PC-9 (cell line): ENCODE measurements around the gene RFX2. TPM values are rescaled to one million over a fixed set of nuclear protein-coding genes. Genes with fewer than 3 reads are reported as not detected.

Experiments
- BruUV-seq: library from RNA; stranded (reverse); fragments of 400-500 nt; replicated peaks from 2 replicates; lab custom pipeline; 2021; lab: Mats Ljungman, UMichigan
- CTCF ChIA-PET: fragments of 300-600 bp; sonication (Branson Sonifier 250); formaldehyde crosslinking; loops from one replicate; lab custom pipeline; 2022; ENCODE audit warnings: antibody characterized with exemption; lab: Charles Lee
- POLR2A ChIA-PET: fragments of 300-600 bp; sonication (Branson Sonifier 250); formaldehyde crosslinking; loops from one replicate; lab custom pipeline; 2022; ENCODE audit warnings: antibody characterized with exemption; ENCODE audit not compliant: unreplicated experiment; lab: Charles Lee
- DNase-seq, 2 experiments: peaks; one replicate each; pipeline versions ENCODE4 v3.0.0 to v3.0.0-alpha.2; 2015 to 2022; ENCODE audit warnings: mixed read lengths in 1 of 2
- H2AFZ ChIP-seq: fragments of 200-600 bp; sonication (generic); 2 replicates; pipeline ENCODE4 v1.8.1; 2017; ENCODE audit warnings: antibody characterized with exemption
- H3F3A ChIP-seq: fragments of 200-600 bp; sonication (generic); 2 replicates; pipeline ENCODE4 v1.8.1; 2017; ENCODE audit warnings: antibody characterized with exemption, mild to moderate bottlenecking, low read depth; ENCODE audit not compliant: insufficient read depth
- H3K27ac ChIP-seq: fragments of 200-600 bp; sonication (generic); 2 replicates; pipeline ENCODE4 v1.6.1; 2016; ENCODE audit warnings: mixed run types
- H3K27me3 ChIP-seq: fragments of 200-600 bp; sonication (generic); 2 replicates; pipeline ENCODE4 v1.6.1; 2016; ENCODE audit warnings: low read depth, mixed run types; ENCODE audit not compliant: insufficient read depth
- H3K36me3 ChIP-seq: fragments of 200-600 bp; sonication (generic); 2 replicates; pipeline ENCODE4 v1.6.1; 2016; ENCODE audit warnings: low read depth, mixed run types
- H3K4me1 ChIP-seq: fragments of 200-600 bp; sonication (generic); replicated peaks from 2 replicates; pipeline ENCODE4 v1.6.1; 2016; ENCODE audit warnings: mixed run types; ENCODE audit not compliant: insufficient read depth
- H3K4me2 ChIP-seq: fragments of 200-600 bp; sonication (generic); 2 replicates; pipeline ENCODE4 v1.6.1; 2017; ENCODE audit warnings: mixed run types
- H3K4me3 ChIP-seq: fragments of 200-600 bp; sonication (generic); 2 replicates; pipeline ENCODE4 v1.6.1; 2016; ENCODE audit warnings: mixed run types
- H3K79me2 ChIP-seq: fragments of 200-600 bp; sonication (generic); 2 replicates; pipeline ENCODE4 v1.6.1; 2017; ENCODE audit warnings: low read depth, mixed run types
- H3K9me2 ChIP-seq: fragments of 200-600 bp; sonication (generic); 2 replicates; pipeline ENCODE4 v1.8.1; 2017; ENCODE audit warnings: mild to moderate bottlenecking; ENCODE audit not compliant: insufficient read depth
- H3K9me3 ChIP-seq: fragments of 200-600 bp; sonication (generic); 2 replicates; pipeline ENCODE4 v1.8.1; 2016; ENCODE audit warnings: low read depth; ENCODE audit not compliant: insufficient read depth
- H4K20me1 ChIP-seq: fragments of 200-600 bp; sonication (generic); 2 replicates; pipeline ENCODE4 v1.8.1; 2017; ENCODE audit not compliant: insufficient read depth
- EZH2 ChIP-seq: fragments of 200-600 bp; sonication (generic); IDR thresholded peaks from 2 replicates; pipeline ENCODE4 v1.8.0; 2017; ENCODE audit warnings: antibody characterized with exemption, low read depth
- intact Hi-C: fragments of 100-400 bp; cut with micrococcal nuclease; formaldehyde crosslinking; loops from one replicate; pipeline ENCODE4 v1.10.0; 2022; ENCODE audit not compliant: unreplicated experiment
- total RNA-seq: library from RNA; stranded (reverse); gene quantifications from 2 replicates; pipeline ENCODE4 v1.2.3, GENCODE V29; 2021
- TF ChIP-seq, protein P1 (sequence below): fragments of 200-600 bp; sonication (generic); conservative IDR thresholded peaks from 2 replicates; pipeline ENCODE4 v1.6.1; 2017; ENCODE audit warnings: mixed run types, antibody characterized with exemption, mild to moderate bottlenecking, moderate library complexity

The RFX2 gene
- total RNA-seq, 1 experiment from 2014 or later, result 11.6 TPM

- Histone ChIP-seq H3K4me2 (no peak overlapping the region), H4K20me1 (no peaks in the 10 kb centered on the region), H3F3A (no peaks in the 10 kb centered on the region), H2AFZ (no peak overlapping the region), H3K4me1 (no peaks in the 10 kb centered on the region), H3K9me3 (no peaks in the 10 kb centered on the region), H3K79me2 (no peaks in the 10 kb centered on the region), H3K27ac (no peak overlapping the region), H3K27me3 (no peaks in the 10 kb centered on the region), H3K4me3 (no peak overlapping the region), H3K36me3 (no peaks in the 10 kb centered on the region), H3K9me2 (no peaks in the 10 kb centered on the region)
- CTCF ChIA-PET, result no interaction called here
- no peak for DNase-seq
- POLR2A ChIA-PET, result interaction anchor here (0.6 kb wide), 1 partner anchor 438 kb away, joined by 4 read pairs; no protein-coding TSS in a partner anchor
- BruUV-seq, result no TSS peak
- intact Hi-C loops, result no loop called here
- TF ChIP-seq, protein P1, sequence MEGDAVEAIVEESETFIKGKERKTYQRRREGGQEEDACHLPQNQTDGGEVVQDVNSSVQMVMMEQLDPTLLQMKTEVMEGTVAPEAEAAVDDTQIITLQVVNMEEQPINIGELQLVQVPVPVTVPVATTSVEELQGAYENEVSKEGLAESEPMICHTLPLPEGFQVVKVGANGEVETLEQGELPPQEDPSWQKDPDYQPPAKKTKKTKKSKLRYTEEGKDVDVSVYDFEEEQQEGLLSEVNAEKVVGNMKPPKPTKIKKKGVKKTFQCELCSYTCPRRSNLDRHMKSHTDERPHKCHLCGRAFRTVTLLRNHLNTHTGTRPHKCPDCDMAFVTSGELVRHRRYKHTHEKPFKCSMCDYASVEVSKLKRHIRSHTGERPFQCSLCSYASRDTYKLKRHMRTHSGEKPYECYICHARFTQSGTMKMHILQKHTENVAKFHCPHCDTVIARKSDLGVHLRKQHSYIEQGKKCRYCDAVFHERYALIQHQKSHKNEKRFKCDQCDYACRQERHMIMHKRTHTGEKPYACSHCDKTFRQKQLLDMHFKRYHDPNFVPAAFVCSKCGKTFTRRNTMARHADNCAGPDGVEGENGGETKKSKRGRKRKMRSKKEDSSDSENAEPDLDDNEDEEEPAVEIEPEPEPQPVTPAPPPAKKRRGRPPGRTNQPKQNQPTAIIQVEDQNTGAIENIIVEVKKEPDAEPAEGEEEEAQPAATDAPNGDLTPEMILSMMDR, result no peak
- TF ChIP-seq EZH2, result no peak
These were observed 104.8 kb downstream of the RFX2 start for GRCh38 chr19:6005321-6006069.

DNA sequence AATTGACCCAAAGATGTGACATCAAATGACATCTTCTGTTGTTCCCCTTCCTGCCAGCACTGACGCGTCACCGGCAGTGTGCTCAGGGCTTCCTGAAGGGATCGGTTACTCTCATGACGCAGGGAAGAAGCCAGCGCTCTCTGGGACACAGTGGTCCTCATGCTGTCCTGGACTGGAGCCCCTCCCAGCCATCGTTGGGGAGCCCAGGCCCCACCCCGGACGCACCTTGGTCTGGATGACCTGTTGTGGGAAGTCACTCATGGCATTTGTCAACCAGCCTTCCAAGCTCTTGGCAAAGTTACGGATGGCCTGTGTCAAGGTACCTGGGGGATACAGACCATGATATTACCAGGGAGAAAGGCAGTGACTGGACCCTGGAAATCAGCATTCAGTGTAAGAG, 106.3 kb downstream of the RFX2 start:
- intact Hi-C loops, result no loop called here
- Histone ChIP-seq H3K9me3 (no peaks in the 10 kb centered on the region), H3K27me3 (no peaks in the 10 kb centered on the region), H2AFZ (no peak overlapping the region), H3K4me1 (no peaks in the 10 kb centered on the region), H3K4me3 (no peak overlapping the region), H3K9me2 (no peaks in the 10 kb centered on the region), H4K20me1 (no peaks in the 10 kb centered on the region), H3K36me3 (no peaks in the 10 kb centered on the region), H3F3A (no peaks in the 10 kb centered on the region), H3K27ac (no peak overlapping the region), H3K79me2 (no peaks in the 10 kb centered on the region), H3K4me2 (no peak overlapping the region)
- TF ChIP-seq, protein P1, result no peak
- no peak for TF ChIP-seq EZH2
- DNase-seq, result no peak
- ChIA-PET POLR2A (no interaction called here), CTCF (no interaction called here)
- no TSS peak for BruUV-seq

GRCh38 chr19:6002591-6002990, 107.7 kb downstream of the RFX2 start:
- POLR2A ChIA-PET, result no interaction called here
- no peaks in the 10 kb centered on the region for H3K27me3 ChIP-seq
- H3K27ac ChIP-seq, result no peak overlapping the region
- no peaks in the 10 kb centered on the region for H3K9me3 ChIP-seq
- BruUV-seq, result no TSS peak
- no peaks in the 10 kb centered on the region for H3F3A ChIP-seq
- DNase-seq, result no peak
- no peak overlapping the region for H2AFZ ChIP-seq
- H3K36me3 ChIP-seq, result no peaks in the 10 kb centered on the region
- no peaks in the 10 kb centered on the region for H3K9me2 ChIP-seq
- H3K79me2 ChIP-seq, result no peaks in the 10 kb centered on the region
- intact Hi-C loops, result no loop called here
- CTCF ChIA-PET, result no interaction called here
- H3K4me1 ChIP-seq, result no peaks in the 10 kb centered on the region
- H3K4me2 ChIP-seq, result no peak overlapping the region
- TF ChIP-seq EZH2, result no peak
- TF ChIP-seq, protein P1, result no peak
- no peaks in the 10 kb centered on the region for H4K20me1 ChIP-seq
- H3K4me3 ChIP-seq, result no peak overlapping the region
